Uterus (tissue), 2 donors: Measurements from ENCODE around the gene GRK6.

Experiments used
- POLR2A ChIP-seq, 2 donors: fragments of 450-650 bp; IDR thresholded peaks; one replicate each; pipeline ENCODE4 v1.6.1; 2016; ENCODE audit warnings: antibody characterized with exemption in 2 of 2, mild to moderate bottlenecking in 1 of 2, moderate library complexity in 1 of 2
- TF ChIP-seq, protein P1 (sequence below), 4 experiments: fragments of 200-600 bp in 2 of 4; fragments of 450-650 bp in 2 of 4; sonication (generic) in 2 of 4; IDR thresholded peaks; one replicate each; pipeline ENCODE4 v1.5.1; 2016 to 2019; ENCODE audit warnings: antibody characterized with exemption in 4 of 4, mild to moderate bottlenecking in 2 of 4, moderate library complexity in 1 of 4

DNA sequence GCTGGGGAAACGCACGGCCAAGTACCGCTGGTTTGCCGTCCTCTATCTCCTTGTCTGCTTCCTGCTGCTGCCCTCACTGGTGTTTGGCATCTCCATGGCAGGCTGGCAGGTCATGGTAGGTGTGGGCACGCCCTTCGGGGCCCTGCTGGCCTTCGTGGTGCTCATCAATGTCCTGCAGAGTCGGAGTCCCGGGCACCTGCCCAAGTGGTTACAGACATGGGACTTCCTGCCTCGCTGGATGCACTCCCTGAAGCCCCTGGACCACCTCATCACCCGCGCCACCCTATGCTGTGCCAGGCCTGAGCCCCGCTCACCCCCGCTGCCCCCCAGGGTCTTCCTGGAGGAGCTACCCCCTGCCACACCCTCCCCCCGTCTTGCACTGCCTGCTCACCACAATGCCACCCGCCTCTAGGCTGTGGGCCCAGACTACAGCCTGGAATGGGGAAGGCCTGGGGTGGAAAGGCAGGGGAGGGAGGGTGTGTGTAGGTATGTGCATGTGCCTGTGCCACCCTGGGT, 28.5 kb upstream of the GRK6 start:
- no peak for TF ChIP-seq POLR2A (IDR thresholded peaks at IDR 0.05)
- TF ChIP-seq, protein P1, sequence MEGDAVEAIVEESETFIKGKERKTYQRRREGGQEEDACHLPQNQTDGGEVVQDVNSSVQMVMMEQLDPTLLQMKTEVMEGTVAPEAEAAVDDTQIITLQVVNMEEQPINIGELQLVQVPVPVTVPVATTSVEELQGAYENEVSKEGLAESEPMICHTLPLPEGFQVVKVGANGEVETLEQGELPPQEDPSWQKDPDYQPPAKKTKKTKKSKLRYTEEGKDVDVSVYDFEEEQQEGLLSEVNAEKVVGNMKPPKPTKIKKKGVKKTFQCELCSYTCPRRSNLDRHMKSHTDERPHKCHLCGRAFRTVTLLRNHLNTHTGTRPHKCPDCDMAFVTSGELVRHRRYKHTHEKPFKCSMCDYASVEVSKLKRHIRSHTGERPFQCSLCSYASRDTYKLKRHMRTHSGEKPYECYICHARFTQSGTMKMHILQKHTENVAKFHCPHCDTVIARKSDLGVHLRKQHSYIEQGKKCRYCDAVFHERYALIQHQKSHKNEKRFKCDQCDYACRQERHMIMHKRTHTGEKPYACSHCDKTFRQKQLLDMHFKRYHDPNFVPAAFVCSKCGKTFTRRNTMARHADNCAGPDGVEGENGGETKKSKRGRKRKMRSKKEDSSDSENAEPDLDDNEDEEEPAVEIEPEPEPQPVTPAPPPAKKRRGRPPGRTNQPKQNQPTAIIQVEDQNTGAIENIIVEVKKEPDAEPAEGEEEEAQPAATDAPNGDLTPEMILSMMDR (IDR thresholded peaks at IDR 0.05) = no peak
